H1 (cell line): ENCODE measurements around the gene TRPC1. TPM values are rescaled to one million over a fixed set of nuclear protein-coding genes. Genes with fewer than 3 reads are reported as not detected.

Experiments
- CTCF ChIA-PET: fragments of 300-600 bp; sonication (Branson Sonifier 250); formaldehyde crosslinking; loops from one replicate; lab custom pipeline; 2021; ENCODE audit not compliant: partially characterized antibody; lab: Charles Lee
- POLR2A ChIA-PET: fragments of 300-600 bp; sonication (Branson Sonifier 250); formaldehyde crosslinking; loops from one replicate; lab custom pipeline; 2021; ENCODE audit warnings: inconsistent platforms; ENCODE audit not compliant: partially characterized antibody; lab: Charles Lee
- DNase-seq, 2 experiments: peaks; one replicate each; pipeline versions ENCODE4 v3.0.0 to v3.0.0-alpha.2; 2010 to 2022; ENCODE audit warnings: low spot score in 2 of 2, low read depth in 1 of 2, mixed read lengths in 1 of 2
- FAIRE-seq: peaks from 2 replicates; lab custom pipeline; 2011; peaks lifted over from hg19 to GRCh38; lab: Jason Lieb, UNC
- H2AFZ ChIP-seq: 2 replicates; pipeline ENCODE4 v1.8.1; 2012; ENCODE audit warnings: low read length, inconsistent platforms
- H2AK5ac ChIP-seq: 2 replicates; pipeline ENCODE4 v1.6.1; 2013; ENCODE audit warnings: low read depth, low read length
- H2BK120ac ChIP-seq: replicated peaks from 2 replicates; pipeline ENCODE3; 2013; ENCODE audit warnings: low read depth, low read length, inconsistent platforms
- H2BK12ac ChIP-seq: 2 replicates; pipeline ENCODE4 v1.6.1; 2013; ENCODE audit warnings: low read depth, low read length
- H2BK15ac ChIP-seq: 2 replicates; pipeline ENCODE4 v1.6.1; 2013; ENCODE audit warnings: low read length
- H2BK20ac ChIP-seq: 2 replicates; pipeline ENCODE4 v1.6.1; 2013; ENCODE audit warnings: low read length
- H2BK5ac ChIP-seq: 2 replicates; pipeline ENCODE4 v1.6.1; 2013; ENCODE audit warnings: low read depth, low read length
- H3K14ac ChIP-seq: 2 replicates; pipeline ENCODE4 v1.6.1; 2013; ENCODE audit warnings: inconsistent platforms; ENCODE audit not compliant: insufficient read length
- H3K18ac ChIP-seq: 2 replicates; pipeline ENCODE4 v1.6.1; 2013; ENCODE audit warnings: low read length; ENCODE audit errors: extremely low read depth
- H3K23ac ChIP-seq: 2 replicates; pipeline ENCODE4 v1.6.1; 2013; ENCODE audit warnings: inconsistent platforms; ENCODE audit not compliant: insufficient read length
- H3K23me2 ChIP-seq: 2 replicates; pipeline ENCODE4 v1.6.1; 2013; ENCODE audit warnings: low read depth, low read length
- H3K27ac ChIP-seq: 2 replicates; pipeline ENCODE4 v1.6.1; 2011; ENCODE audit warnings: low read depth, low read length, inconsistent platforms
- H3K27me3 ChIP-seq, 4 experiments: replicated peaks in 1 of 4; 1 replicate in 1 of 4; 2 replicates in 3 of 4; pipeline versions ENCODE4 v1.6.1 to v1.8.1; 2011 to 2013; ENCODE audit warnings: low read length in 3 of 4, mild to moderate bottlenecking in 3 of 4, inconsistent platforms in 2 of 4, mixed read lengths in 2 of 4, moderate library complexity in 1 of 4; ENCODE audit not compliant: control insufficient read depth in 3 of 4, insufficient read depth in 3 of 4; ENCODE audit errors: extremely low read depth in 1 of 4
- H3K36me3 ChIP-seq, 4 experiments: 2 replicates each; pipeline versions ENCODE4 v1.6.1 to v1.8.1; 2011 to 2013; ENCODE audit warnings: mild to moderate bottlenecking in 4 of 4, low read length in 3 of 4, moderate library complexity in 2 of 4, control low read depth in 1 of 4, inconsistent platforms in 1 of 4; ENCODE audit not compliant: insufficient read depth in 4 of 4, control insufficient read depth in 2 of 4
- H3K4ac ChIP-seq: replicated peaks from 2 replicates; pipeline ENCODE3; 2013; ENCODE audit warnings: low read length, low read depth, mixed read lengths, inconsistent platforms; ENCODE audit not compliant: insufficient read length
- H3K4me1 ChIP-seq, 4 experiments: replicated peaks in 1 of 4; 1 replicate in 1 of 4; 2 replicates in 3 of 4; pipeline versions ENCODE4 v1.6.1 to v1.8.1; 2011 to 2013; ENCODE audit warnings: low read length in 3 of 4, inconsistent platforms in 2 of 4, mixed read lengths in 1 of 4; ENCODE audit not compliant: insufficient read depth in 4 of 4, control insufficient read depth in 3 of 4
- H3K4me2 ChIP-seq, 2 experiments: 2 replicates each; pipeline versions ENCODE4 v1.6.1 to v1.8.1; 2011 to 2013; ENCODE audit warnings: low read depth in 2 of 2, low read length in 2 of 2, control low read depth in 1 of 2, inconsistent platforms in 1 of 2, mild to moderate bottlenecking in 1 of 2; ENCODE audit not compliant: insufficient read depth in 1 of 2
- H3K4me3 ChIP-seq, 4 experiments: fragments of 200-600, 300-600 bp in 1 of 4; sonication (generic), shearing (Covaris generic), sonication (Bioruptor Twin) in 1 of 4; 2 replicates each; pipeline versions ENCODE4 v1.5.1 to v1.8.1; 2011 to 2016; ENCODE audit warnings: low read length in 4 of 4, low read depth in 3 of 4, control low read depth in 2 of 4, inconsistent platforms in 2 of 4, mild to moderate bottlenecking in 2 of 4, mixed read lengths in 1 of 4, moderate library complexity in 1 of 4; ENCODE audit not compliant: insufficient read depth in 2 of 4; ENCODE audit errors: extremely low read depth in 1 of 4
- H3K56ac ChIP-seq: replicated peaks from 2 replicates; pipeline ENCODE3; 2013; ENCODE audit warnings: low read depth, mild to moderate bottlenecking, mixed read lengths, low read length, inconsistent platforms; ENCODE audit not compliant: insufficient read length
- H3K79me1 ChIP-seq: 2 replicates; pipeline ENCODE4 v1.6.1; 2013; ENCODE audit warnings: low read depth, low read length, control low read depth
- H3K79me2 ChIP-seq, 2 experiments: 2 replicates each; pipeline versions ENCODE4 v1.6.1 to v1.8.1; 2012 to 2013; ENCODE audit warnings: low read length in 2 of 2, mild to moderate bottlenecking in 2 of 2, inconsistent platforms in 1 of 2; ENCODE audit not compliant: insufficient read depth in 2 of 2, control insufficient read depth in 1 of 2
- H3K9ac ChIP-seq, 4 experiments: replicated peaks in 1 of 4; 1 replicate in 1 of 4; 2 replicates in 3 of 4; pipeline versions ENCODE4 v1.6.1 to v1.8.1; 2011 to 2013; ENCODE audit warnings: low read depth in 3 of 4, low read length in 3 of 4, control low read depth in 2 of 4, mild to moderate bottlenecking in 2 of 4, moderate library complexity in 2 of 4, inconsistent platforms in 1 of 4; ENCODE audit errors: extremely low read depth in 1 of 4
- H3K9me3 ChIP-seq, 2 experiments: 2 replicates each; pipeline versions ENCODE4 v1.6.1 to v1.8.1; 2012 to 2013; ENCODE audit warnings: mild to moderate bottlenecking in 2 of 2, moderate library complexity in 2 of 2, control low read depth in 1 of 2, inconsistent platforms in 1 of 2, low read depth in 1 of 2, low read length in 1 of 2, mixed read lengths in 1 of 2; ENCODE audit not compliant: insufficient read depth in 2 of 2
- H4K20me1 ChIP-seq, 2 experiments: replicated peaks in 1 of 2; 2 replicates each; pipeline versions ENCODE3 to v1.8.1; 2011 to 2013; ENCODE audit warnings: inconsistent platforms in 2 of 2, low read length in 2 of 2, mild to moderate bottlenecking in 1 of 2; ENCODE audit not compliant: insufficient read depth in 2 of 2, control insufficient read depth in 1 of 2
- H4K5ac ChIP-seq: 2 replicates; pipeline ENCODE4 v1.6.1; 2013; ENCODE audit warnings: low read length, low read depth, mixed read lengths, inconsistent platforms; ENCODE audit not compliant: insufficient read length
- H4K8ac ChIP-seq: 2 replicates; pipeline ENCODE4 v1.8.0; 2013; ENCODE audit warnings: mild to moderate bottlenecking, moderate library complexity, low read length, inconsistent platforms; ENCODE audit not compliant: insufficient read depth; ENCODE audit errors: extremely low read depth
- H4K91ac ChIP-seq: replicated peaks from 2 replicates; pipeline ENCODE3; 2013; ENCODE audit warnings: low read length, mixed read lengths, inconsistent platforms; ENCODE audit not compliant: insufficient read length
- CHD2 ChIP-seq: IDR thresholded peaks from 2 replicates; pipeline ENCODE4 v1.6.1; 2012; ENCODE audit warnings: low read length, improper control_type of control experiment
- FOSL1 ChIP-seq: IDR thresholded peaks from 2 replicates; pipeline ENCODE4 v1.6.1; 2011; ENCODE audit warnings: mild to moderate bottlenecking, low read depth, low read length, moderate library complexity; ENCODE audit not compliant: insufficient read depth
- GABPA ChIP-seq: IDR thresholded peaks from 2 replicates; pipeline ENCODE4 v1.6.1; 2011; ENCODE audit warnings: mild to moderate bottlenecking, low read length, moderate library complexity, borderline replicate concordance; ENCODE audit not compliant: insufficient read depth
- KDM1A ChIP-seq: fragments of 200-600, 300-600 bp; sonication (generic); IDR thresholded peaks from 2 replicates; pipeline ENCODE4 v1.7.1; 2016; ENCODE audit warnings: mild to moderate bottlenecking, low read length, borderline replicate concordance
- PHF8 ChIP-seq: fragments of 200-600 bp; sonication (generic); conservative IDR thresholded peaks from 2 replicates; pipeline ENCODE4 v1.7.1; 2012; ENCODE audit warnings: low read depth, mild to moderate bottlenecking, inconsistent platforms, low read length, moderate library complexity
- RAD21 ChIP-seq, 2 experiments: IDR thresholded peaks in 1 of 2; conservative IDR thresholded peaks in 1 of 2; 2 replicates each; pipeline ENCODE4 v1.6.1; 2011; ENCODE audit warnings: low read depth in 2 of 2, low read length in 2 of 2, improper control_type of control experiment in 1 of 2, inconsistent platforms in 1 of 2, mild to moderate bottlenecking in 1 of 2, moderate library complexity in 1 of 2
- RBBP5 ChIP-seq: IDR thresholded peaks from 2 replicates; pipeline ENCODE4 v1.7.1; 2012; ENCODE audit warnings: low read depth, mild to moderate bottlenecking, inconsistent platforms, low read length, moderate library complexity, borderline replicate concordance
- RNF2 ChIP-seq: fragments of 200-900, 300-1000 bp; sonication (generic); IDR thresholded peaks from 2 replicates; pipeline ENCODE4 v1.7.1; 2016; ENCODE audit warnings: borderline replicate concordance, low read depth, mild to moderate bottlenecking, antibody characterized with exemption, low read length; ENCODE audit not compliant: poor library complexity, severe bottlenecking; ENCODE audit errors: missing control alignments
- RXRA ChIP-seq: IDR thresholded peaks from 2 replicates; pipeline ENCODE4 v1.6.1; 2011; ENCODE audit warnings: low read depth, mild to moderate bottlenecking, low read length, moderate library complexity; ENCODE audit not compliant: insufficient read depth
- SP2 ChIP-seq: IDR thresholded peaks from 2 replicates; pipeline ENCODE4 v1.6.1; 2012; ENCODE audit warnings: mild to moderate bottlenecking, low read length, inconsistent platforms
- SP4 ChIP-seq: IDR thresholded peaks from 2 replicates; pipeline ENCODE4 v1.6.1; 2012; ENCODE audit warnings: low read length, inconsistent platforms
- TAF7 ChIP-seq: optimal IDR thresholded peaks from 2 replicates; pipeline ENCODE3; 2011; ENCODE audit warnings: low read depth, mild to moderate bottlenecking, inconsistent platforms, low read length, moderate library complexity, borderline replicate concordance
- TBP ChIP-seq: IDR thresholded peaks from 2 replicates; pipeline ENCODE4 v1.6.1; 2011; ENCODE audit warnings: low read depth, low read length, improper control_type of control experiment
- TEAD4 ChIP-seq: IDR thresholded peaks from 2 replicates; pipeline ENCODE4 v1.6.1; 2012; ENCODE audit warnings: low read depth, low read length, inconsistent platforms, mixed read lengths
- whole genome bisulfite sequencing, 2 experiments: shearing (Covaris generic) in 1 of 2; methylation state at CpG; one replicate each; pipeline versions ENCODE4 v1.1.6 to v1.1.7; 2013 to 2015; ENCODE audit warnings: low lambda C conversion rate in 2 of 2, mixed read lengths in 2 of 2, inconsistent platforms in 1 of 2, low coverage in 1 of 2, missing lambda C conversion rate in 1 of 2; ENCODE audit not compliant: insufficient replicate concordance in 2 of 2, insufficient coverage in 1 of 2, insufficient read length in 1 of 2; ENCODE audit errors: extremely low coverage in 1 of 2, missing lambda C conversion rate in 1 of 2; 5-methylcytosine and 5-hydroxymethylcytosine counted together
- polyA plus RNA-seq, 7 experiments: library from polyadenylated mRNA; depleted of rRNA in 3 of 7; stranded (reverse) in 5 of 7; unstranded in 2 of 7; fragments of >200 nt in 5 of 7; fragments of 200-250 nt in 2 of 7; gene quantifications; 1 replicate in 5 of 7; 2 replicates in 1 of 7; 4 replicates in 1 of 7; pipeline versions ENCODE4 v1.2.1 to v1.2.3, GENCODE V29; 2011 to 2013; ENCODE audit warnings: missing spikeins in 2 of 7, mixed read lengths in 2 of 7
- total RNA-seq: library from RNA; stranded (reverse); fragmentation: NEBNext Ultra II Directional; extraction: Animal tissue kit (Norgen Biotek cat#: 25700); gene quantifications from 2 replicates; pipeline ENCODE4 v1.2.1, GENCODE V29; 2021

Gene TRPC1
- total and polyA plus RNA-seq, 2 of the 8 experiments (the other 6 are each of a cell fraction or from before 2014, with no cell fraction given), result 22.6 to 23.1 TPM

- H4K5ac ChIP-seq, result no peak overlapping the region
- no peak for FAIRE-seq
- no peak overlapping the region for H3K18ac ChIP-seq
- no peak overlapping the region for H2AFZ ChIP-seq
- no peak overlapping the region for H3K4me2 ChIP-seq
- no peaks in the 10 kb centered on the region for H3K36me3 ChIP-seq
- no peak overlapping the region for H3K23ac ChIP-seq
- POLR2A ChIA-PET, result no interaction called here
- no peak overlapping the region for H3K56ac ChIP-seq
- no peak overlapping the region for H2BK20ac ChIP-seq
- H3K9me3 ChIP-seq, result no peaks in the 10 kb centered on the region
- H2AK5ac ChIP-seq, result no peak overlapping the region
- no peak overlapping the region for H3K4ac ChIP-seq
- H2BK120ac ChIP-seq, result no peak overlapping the region
- no peak overlapping the region for H3K27ac ChIP-seq
- H2BK5ac ChIP-seq, result no peak overlapping the region
- no peaks in the 10 kb centered on the region for H3K79me1 ChIP-seq
- no peak for DNase-seq
- H4K20me1 ChIP-seq, result no peaks in the 10 kb centered on the region
- 95% methylated on average over 2 of the region's 2 CpGs; no CpG with 5 or more reads in 1 of the 2 experiments for WGBS, 2 experiments
- no peak overlapping the region for H2BK15ac ChIP-seq
- no peak overlapping the region for H4K91ac ChIP-seq
- no peak overlapping the region for H2BK12ac ChIP-seq
- no peak overlapping the region for H3K14ac ChIP-seq
- peaks cover 0 to 1% (median 0%) of the 10 kb centered on the region in 4 experiments; a peak in 1 of 7 replicates for H3K27me3 ChIP-seq
- no peak overlapping the region for H3K4me3 ChIP-seq
- H3K4me1 ChIP-seq, result no peaks in the 10 kb centered on the region
- H3K79me2 ChIP-seq, result no peaks in the 10 kb centered on the region
- no peak overlapping the region for H3K9ac ChIP-seq
- H3K23me2 ChIP-seq, result no peaks in the 10 kb centered on the region
- H4K8ac ChIP-seq, result no peak overlapping the region
- CTCF ChIA-PET, result no interaction called here
- TF ChIP-seq CHD2 (no peak), TEAD4 (no peak), KDM1A (no peak), SP4 (no peak), RAD21 (IDR thresholded peaks at IDR 0.05 in 1 of 2, conservative IDR thresholded peaks at IDR 0.05 in 1 of 2; ENCODE audit: low read depth in 2 of 2, low read length in 2 of 2) (no peak), GABPA (no peak), FOSL1 (no peak), RBBP5 (no peak), RNF2 (no peak), RXRA (no peak), PHF8 (no peak), SP2 (no peak), TBP (no peak), TAF7 (no peak)
Observed at GRCh38 chr3:142778541-142778940, 54.7 kb downstream of the TRPC1 start.
